HCT116 (cell line): ENCODE results near the gene SCARF2. TPM values are rescaled to one million over a fixed set of nuclear protein-coding genes. Genes with fewer than 3 reads are reported as not detected.

Experiments
- ATAC-seq: fragments of 200-7000 bp; cut with Tn5 transposase; 2 replicates; pipeline ENCODE4 v1.9.1; 2020; ENCODE audit warnings: mild to moderate bottlenecking, moderate library complexity
- BruUV-seq: library from RNA; stranded (reverse); fragments of 400-500 nt; replicated peaks from 2 replicates; lab custom pipeline; 2021; lab: Mats Ljungman, UMichigan
- CTCF ChIA-PET: fragments of 300-600 bp; sonication (Branson Sonifier 250); formaldehyde crosslinking; loops from one replicate; lab custom pipeline; 2021; ENCODE audit warnings: antibody characterized with exemption; lab: Charles Lee
- POLR2A ChIA-PET: fragments of 300-600, 350-600 bp; sonication (Branson Sonifier 250); formaldehyde crosslinking; loops from one replicate; lab custom pipeline; 2021; ENCODE audit warnings: antibody characterized with exemption; lab: Charles Lee
- RAD21 ChIA-PET, 2 experiments: fragments of 300-600 bp; sonication (Branson Sonifier 250); formaldehyde crosslinking; loops; one replicate each; lab custom pipeline; 2023; ENCODE audit warnings: low total read pairs in 2 of 2; ENCODE audit not compliant: uncharacterized antibody in 2 of 2, unreplicated experiment in 2 of 2, low non-redundant PET in 1 of 2; lab: Charles Lee
- DNase-seq: peaks from one replicate; pipeline ENCODE4 v3.0.0-alpha.2; 2010; ENCODE audit warnings: low read depth, low spot score
- H2AFZ ChIP-seq: fragments of 200-600 bp; shearing (Covaris generic), sonication (generic); 2 replicates; pipeline ENCODE4 v1.6.1; 2017; ENCODE audit warnings: low read depth, mixed run types, mixed read lengths, antibody characterized with exemption, low read length; ENCODE audit not compliant: poor library complexity, severe bottlenecking
- H3K27ac ChIP-seq: 2 replicates; pipeline ENCODE4 v1.5.1; 2012; ENCODE audit warnings: low read depth, low read length
- H3K27me3 ChIP-seq: fragments of 200-600 bp; sonication (generic); 2 replicates; pipeline ENCODE4 v1.6.1; 2016; ENCODE audit warnings: mixed run types, low read length, mixed read lengths; ENCODE audit not compliant: insufficient read depth
- H3K36me3 ChIP-seq, 2 experiments: fragments of 200-500 bp in 1 of 2; fragments of 200-600 bp in 1 of 2; sonication (Bioruptor generic) in 1 of 2; sonication (generic) in 1 of 2; 2 replicates each; pipeline versions ENCODE4 v1.5.1 to v1.6.1; 2014 to 2016; ENCODE audit warnings: low read length in 2 of 2, inconsistent platforms in 1 of 2, mixed read lengths in 1 of 2, mixed run types in 1 of 2; ENCODE audit not compliant: insufficient read depth in 2 of 2, control insufficient read depth in 1 of 2
- H3K4me1 ChIP-seq, 2 experiments: fragments of 200-600 bp in 1 of 2; sonication (generic) in 1 of 2; 2 replicates each; pipeline versions ENCODE4 v1.5.1 to v1.6.1; 2012 to 2017; ENCODE audit warnings: low read length in 2 of 2, inconsistent platforms in 1 of 2, mild to moderate bottlenecking in 1 of 2, mixed read lengths in 1 of 2, mixed run types in 1 of 2, moderate library complexity in 1 of 2; ENCODE audit not compliant: insufficient read depth in 2 of 2, control insufficient read depth in 1 of 2
- H3K4me2 ChIP-seq: fragments of 200-600 bp; sonication (generic); 2 replicates; pipeline ENCODE4 v1.6.1; 2017; ENCODE audit warnings: mixed run types, low read length, mixed read lengths
- H3K4me3 ChIP-seq, 2 experiments: fragments of 200-600 bp in 1 of 2; sonication (generic) in 1 of 2; replicated peaks in 1 of 2; 2 replicates each; pipeline ENCODE4 v1.5.1; 2011 to 2016; ENCODE audit warnings: low read length in 2 of 2, control low read depth in 1 of 2, low read depth in 1 of 2, mild to moderate bottlenecking in 1 of 2, mixed read lengths in 1 of 2, mixed run types in 1 of 2
- H3K79me2 ChIP-seq: fragments of 200-600 bp; sonication (generic); 2 replicates; pipeline ENCODE4 v1.6.1; 2017; ENCODE audit warnings: mild to moderate bottlenecking, mixed run types, low read length, moderate library complexity, mixed read lengths; ENCODE audit not compliant: insufficient read depth
- H3K9ac ChIP-seq: fragments of 200-600 bp; sonication (generic); 2 replicates; pipeline ENCODE4 v1.6.1; 2016; ENCODE audit warnings: low read length, mixed read lengths
- H3K9me2 ChIP-seq: fragments of 200-600 bp; sonication (generic), shearing (Covaris generic); 2 replicates; pipeline ENCODE4 v1.6.1; 2017; ENCODE audit warnings: mixed run types, mild to moderate bottlenecking, moderate library complexity; ENCODE audit not compliant: insufficient read depth
- H3K9me3 ChIP-seq, 2 experiments: fragments of 200-500 bp in 1 of 2; fragments of 200-600 bp in 1 of 2; sonication (Bioruptor generic) in 1 of 2; sonication (generic) in 1 of 2; 2 replicates each; pipeline ENCODE4 v1.6.1; 2014 to 2017; ENCODE audit warnings: low read length in 2 of 2, mixed read lengths in 2 of 2, inconsistent platforms in 1 of 2, low read depth in 1 of 2, mild to moderate bottlenecking in 1 of 2, mixed run types in 1 of 2, moderate library complexity in 1 of 2; ENCODE audit not compliant: control insufficient read depth in 1 of 2, insufficient read depth in 1 of 2
- H4K20me1 ChIP-seq: fragments of 200-600 bp; sonication (generic), shearing (Covaris generic); 2 replicates; pipeline ENCODE4 v1.6.1; 2017; ENCODE audit warnings: mixed run types, mild to moderate bottlenecking, moderate library complexity; ENCODE audit not compliant: insufficient read depth
- ATF3 ChIP-seq: IDR thresholded peaks from 2 replicates; pipeline ENCODE4 v1.6.1; 2012
- CBX3 ChIP-seq: IDR thresholded peaks from 2 replicates; pipeline ENCODE4 v1.6.1; 2012; ENCODE audit warnings: low read depth
- ELF1 ChIP-seq: IDR thresholded peaks from 2 replicates; pipeline ENCODE4 v1.6.1; 2012; ENCODE audit warnings: low read depth, borderline replicate concordance
- EZH2phosphoT487 ChIP-seq: fragments of 200-600 bp; IDR thresholded peaks from 2 replicates; pipeline ENCODE4 v1.6.1; 2018; ENCODE audit warnings: antibody characterized with exemption, borderline replicate concordance
- JUND ChIP-seq: IDR thresholded peaks from 2 replicates; pipeline ENCODE4 v1.6.1; 2012
- POLR2A ChIP-seq: IDR thresholded peaks from 2 replicates; pipeline ENCODE4 v1.7.0; 2011; ENCODE audit warnings: borderline replicate concordance; ENCODE audit not compliant: insufficient read depth, insufficient read length; ENCODE audit errors: extremely low read depth
- POLR2AphosphoS5 ChIP-seq: IDR thresholded peaks from 2 replicates; pipeline ENCODE4 v1.6.1; 2011; ENCODE audit warnings: mild to moderate bottlenecking, low read depth, low read length, moderate library complexity
- SIN3A ChIP-seq: IDR thresholded peaks from 2 replicates; pipeline ENCODE4 v1.6.1; 2012; ENCODE audit warnings: low read depth
- SRF ChIP-seq: IDR thresholded peaks from 2 replicates; pipeline ENCODE4 v1.6.1; 2012; ENCODE audit warnings: low read depth
- YY1 ChIP-seq: IDR thresholded peaks from 2 replicates; pipeline ENCODE4 v1.6.1; 2011; ENCODE audit warnings: low read length, low read depth, moderate library complexity, mild to moderate bottlenecking; ENCODE audit not compliant: insufficient replicate concordance; ENCODE audit errors: extremely low read depth
- ZFX ChIP-seq: fragments of 450-650 bp; IDR thresholded peaks from 2 replicates; pipeline ENCODE4 v1.6.1; 2017
- intact Hi-C: fragments of 100-400 bp; cut with micrococcal nuclease; formaldehyde crosslinking; loops from 2 replicates; pipeline ENCODE4 v1.10.0; 2022
- total RNA-seq: library from RNA; stranded (reverse); gene quantifications from one replicate; pipeline ENCODE4 v1.2.1, GENCODE V29; 2021; ENCODE audit not compliant: unreplicated experiment
- TF ChIP-seq, protein P1 (sequence below): IDR thresholded peaks from 2 replicates; pipeline ENCODE4 v1.6.1; 2012; ENCODE audit warnings: low read depth

Gene SCARF2
- total RNA-seq, 1 experiment from 2014 or later = 2.5 TPM

GRCh38 chr22:20389288-20389687 lies 48.3 kb downstream of the SCARF2 start:
- H3K4me2 ChIP-seq = no peak overlapping the region
- no peak overlapping the region for H3K9ac ChIP-seq
- CTCF ChIA-PET = no interaction called here
- no peaks in the 10 kb centered on the region for H3K79me2 ChIP-seq
- no TSS peak for BruUV-seq
- no peaks in the 10 kb centered on the region for H3K9me3 ChIP-seq
- peaks cover 3 to 11% of the 10 kb centered on the region in 2 experiments; a peak in 3 of 4 replicates for H3K4me1 ChIP-seq
- H3K27me3 ChIP-seq = no peaks in the 10 kb centered on the region
- no peak overlapping the region for H3K4me3 ChIP-seq
- H2AFZ ChIP-seq = no peak overlapping the region
- intact Hi-C loops = no loop called here
- RAD21 ChIA-PET = no interaction called here
- ATAC-seq (no peak), DNase-seq (no peak)
- H4K20me1 ChIP-seq = no peaks in the 10 kb centered on the region
- H3K36me3 ChIP-seq = no peaks in the 10 kb centered on the region
- H3K27ac ChIP-seq = no peak overlapping the region
- no peak for TF ChIP-seq POLR2AphosphoS5
- no peak for TF ChIP-seq EZH2phosphoT487
- no peak for TF ChIP-seq JUND
- TF ChIP-seq POLR2A = no peak
- TF ChIP-seq SRF = no peak
- TF ChIP-seq YY1 = no peak
- TF ChIP-seq ATF3 = no peak
- TF ChIP-seq SIN3A = no peak
- TF ChIP-seq, protein P1, sequence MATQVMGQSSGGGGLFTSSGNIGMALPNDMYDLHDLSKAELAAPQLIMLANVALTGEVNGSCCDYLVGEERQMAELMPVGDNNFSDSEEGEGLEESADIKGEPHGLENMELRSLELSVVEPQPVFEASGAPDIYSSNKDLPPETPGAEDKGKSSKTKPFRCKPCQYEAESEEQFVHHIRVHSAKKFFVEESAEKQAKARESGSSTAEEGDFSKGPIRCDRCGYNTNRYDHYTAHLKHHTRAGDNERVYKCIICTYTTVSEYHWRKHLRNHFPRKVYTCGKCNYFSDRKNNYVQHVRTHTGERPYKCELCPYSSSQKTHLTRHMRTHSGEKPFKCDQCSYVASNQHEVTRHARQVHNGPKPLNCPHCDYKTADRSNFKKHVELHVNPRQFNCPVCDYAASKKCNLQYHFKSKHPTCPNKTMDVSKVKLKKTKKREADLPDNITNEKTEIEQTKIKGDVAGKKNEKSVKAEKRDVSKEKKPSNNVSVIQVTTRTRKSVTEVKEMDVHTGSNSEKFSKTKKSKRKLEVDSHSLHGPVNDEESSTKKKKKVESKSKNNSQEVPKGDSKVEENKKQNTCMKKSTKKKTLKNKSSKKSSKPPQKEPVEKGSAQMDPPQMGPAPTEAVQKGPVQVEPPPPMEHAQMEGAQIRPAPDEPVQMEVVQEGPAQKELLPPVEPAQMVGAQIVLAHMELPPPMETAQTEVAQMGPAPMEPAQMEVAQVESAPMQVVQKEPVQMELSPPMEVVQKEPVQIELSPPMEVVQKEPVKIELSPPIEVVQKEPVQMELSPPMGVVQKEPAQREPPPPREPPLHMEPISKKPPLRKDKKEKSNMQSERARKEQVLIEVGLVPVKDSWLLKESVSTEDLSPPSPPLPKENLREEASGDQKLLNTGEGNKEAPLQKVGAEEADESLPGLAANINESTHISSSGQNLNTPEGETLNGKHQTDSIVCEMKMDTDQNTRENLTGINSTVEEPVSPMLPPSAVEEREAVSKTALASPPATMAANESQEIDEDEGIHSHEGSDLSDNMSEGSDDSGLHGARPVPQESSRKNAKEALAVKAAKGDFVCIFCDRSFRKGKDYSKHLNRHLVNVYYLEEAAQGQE = no peak
- TF ChIP-seq CBX3 = no peak
- no peak for TF ChIP-seq ZFX
- no peak for TF ChIP-seq ELF1
- POLR2A ChIA-PET = no interaction called here
- no peaks in the 10 kb centered on the region for H3K9me2 ChIP-seq
